Fibroblast of skin of right biceps (primary cell): ENCODE data around the gene MLLT3.
"Not testable (repeated sequence)": the region's sequence is repeated elsewhere in the genome, so short reads cannot be mapped to it uniquely, and the experiment has no call there.

ENCODE experiments used
- DNase-seq: peaks from one replicate; pipeline ENCODE4 v3.0.0-alpha.2; 2013

Gene MLLT3

GRCh38 chr9:20593537-20593936 is 28.8 kb downstream of the MLLT3 start:
- DNase-seq = peak; percentile 32

GRCh38 chr9:20593105-20593504 is 29.2 kb downstream of the MLLT3 start:
- no peak for DNase-seq

DNA sequence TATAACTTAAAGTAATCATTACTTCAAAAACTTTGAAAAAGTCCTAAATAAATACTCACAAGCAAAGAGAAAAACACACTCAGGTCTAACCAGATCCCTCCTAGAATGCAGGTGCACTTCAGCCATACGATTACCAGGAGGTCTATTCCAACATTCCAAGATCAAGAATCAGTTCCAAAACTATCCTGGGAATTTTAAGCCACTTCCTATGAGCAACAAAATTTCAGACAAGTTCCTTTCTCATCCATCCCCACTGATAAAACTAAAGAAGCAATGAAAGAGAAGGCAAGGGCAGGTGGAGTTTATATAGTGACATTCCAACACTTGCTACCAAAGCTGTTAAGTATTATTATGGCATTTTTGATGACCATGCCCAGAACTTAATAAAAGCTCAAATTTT is 29.6 kb downstream of the MLLT3 start:
- DNase-seq = peak; percentile 58

DNA sequence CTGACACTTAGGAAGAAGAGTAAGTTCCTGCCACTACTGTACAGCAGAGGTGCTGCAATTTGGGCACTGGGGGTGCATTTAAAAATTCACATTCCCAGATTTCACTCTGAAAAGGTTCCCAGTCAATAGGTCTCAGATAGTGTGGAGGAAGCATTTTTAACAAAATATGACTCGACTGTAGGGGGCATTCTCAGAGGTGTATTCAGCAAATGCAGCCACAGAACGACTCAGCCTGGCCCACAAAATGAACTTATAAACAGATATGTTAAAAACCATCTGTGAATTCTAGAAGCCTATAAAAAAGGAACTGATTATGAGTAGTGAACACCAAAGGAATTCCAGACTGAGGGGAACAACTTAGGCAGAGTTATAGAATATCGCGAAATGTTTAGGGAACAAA is 31.1 kb downstream of the MLLT3 start:
- peak; percentile 25 for DNase-seq

GRCh38 chr9:20584968-20585643 is 37.2 kb downstream of the MLLT3 start:
- no peak for DNase-seq

- DNase-seq = not testable (repeated sequence)
These were observed 39.2 kb downstream of the MLLT3 start for GRCh38 chr9:20583088-20583487.

DNA sequence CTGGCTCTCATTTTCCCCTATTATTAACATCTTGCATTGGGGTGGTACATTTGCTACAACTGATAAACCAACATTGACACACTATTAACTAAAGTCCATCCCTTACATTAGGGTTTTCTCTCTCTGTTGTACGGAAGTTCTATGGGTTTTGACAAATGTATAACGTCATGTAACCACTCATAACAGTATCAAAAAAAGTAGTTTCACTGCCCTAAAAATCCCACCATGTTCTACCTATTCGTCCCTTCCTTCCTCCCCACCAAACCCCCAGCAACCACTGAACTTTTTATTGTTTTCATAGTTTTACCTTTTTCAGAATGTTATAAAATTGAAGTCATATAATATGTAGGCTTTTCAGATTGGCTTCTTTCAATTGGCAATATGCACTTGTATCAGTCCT is 40.1 kb downstream of the MLLT3 start:
- no peak for DNase-seq

- no peak for DNase-seq
These were observed 41.6 kb downstream of the MLLT3 start for GRCh38 chr9:20580673-20581072.

GRCh38 chr9:20579524-20580314 is 42.6 kb downstream of the MLLT3 start:
- no peak for DNase-seq

DNA sequence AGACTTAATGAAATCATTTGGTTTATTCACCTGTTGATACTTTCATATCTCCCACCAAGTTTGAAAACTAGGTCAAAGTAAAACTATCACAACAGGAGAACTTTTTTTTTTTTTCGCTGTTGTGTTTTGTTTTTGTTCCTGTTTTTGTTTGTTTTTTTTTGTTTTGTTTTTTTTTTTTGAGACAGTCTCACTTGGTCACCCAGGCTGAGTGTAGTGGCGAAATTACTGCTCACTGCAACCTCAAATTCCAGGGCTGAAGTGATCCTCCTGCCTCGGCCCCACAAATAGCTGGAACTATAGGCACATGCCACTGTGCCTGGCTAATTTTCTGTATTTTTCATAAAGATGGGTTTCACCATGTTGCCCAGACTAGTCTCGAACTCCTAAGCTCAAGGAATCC is 49.3 kb downstream of the MLLT3 start:
- no peak for DNase-seq

DNA sequence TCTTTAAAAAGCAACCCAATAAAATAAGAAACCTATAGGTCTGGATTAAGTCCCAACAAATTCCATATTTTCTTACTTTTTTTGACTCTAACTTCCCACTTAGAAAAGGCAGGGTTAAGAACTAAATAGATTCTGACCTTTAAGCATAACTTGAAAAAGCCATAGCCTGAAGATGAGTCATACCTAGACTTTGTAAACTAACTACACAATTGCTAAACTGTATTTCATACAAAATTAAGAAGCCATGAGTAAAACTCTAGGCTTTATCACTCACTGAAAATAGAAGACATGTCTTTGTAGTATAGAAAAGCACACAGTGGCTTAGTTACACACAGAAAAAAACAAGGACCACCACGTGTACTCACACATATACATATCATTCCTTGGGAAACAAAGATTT is 51.5 kb downstream of the MLLT3 start:
- DNase-seq = peak; percentile 61

DNA sequence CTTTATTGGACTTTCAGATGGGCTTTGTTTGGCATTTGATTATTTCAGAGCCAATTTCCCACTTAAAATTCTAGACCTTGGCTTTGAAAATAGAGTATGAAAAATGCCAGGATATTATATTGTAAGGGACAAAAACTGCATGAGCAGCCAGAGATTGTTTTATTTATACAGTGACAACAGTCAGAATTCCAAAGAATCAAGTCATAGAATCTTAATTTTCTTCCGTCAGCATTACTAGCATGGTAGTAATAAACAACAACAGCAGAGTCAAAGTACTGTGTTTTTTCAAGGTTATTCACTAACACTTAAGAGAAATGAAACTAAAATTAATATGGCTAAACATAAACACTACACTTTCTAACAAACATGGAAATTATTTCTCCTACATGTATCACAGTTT is 52.2 kb downstream of the MLLT3 start:
- no peak for DNase-seq

DNA sequence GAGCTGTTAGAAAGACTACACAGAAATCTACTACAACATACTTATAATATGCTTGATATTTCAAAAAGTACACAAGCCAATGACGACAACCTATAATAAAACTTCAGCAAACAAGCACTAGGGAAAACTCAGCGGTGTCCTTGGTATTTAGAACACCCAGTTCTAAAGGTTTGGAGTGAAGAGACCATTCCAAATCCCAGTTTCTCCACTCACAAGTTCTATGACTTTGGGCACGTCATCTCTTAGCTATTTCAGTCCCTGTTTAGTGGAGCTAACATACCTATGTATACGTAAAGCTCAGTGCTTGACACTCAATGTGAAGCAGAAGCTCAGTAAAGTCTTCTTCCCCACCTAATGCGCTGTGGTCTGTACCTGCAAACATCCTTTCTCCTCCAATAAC is 52.8 kb downstream of the MLLT3 start:
- DNase-seq = no peak

GRCh38 chr9:20568400-20568799 is 53.9 kb downstream of the MLLT3 start:
- DNase-seq = no peak

- DNase-seq = no peak
These were observed 55.9 kb downstream of the MLLT3 start for GRCh38 chr9:20566401-20566800.

- DNase-seq = no peak
These were observed 57.6 kb downstream of the MLLT3 start for GRCh38 chr9:20564650-20565049.

DNA sequence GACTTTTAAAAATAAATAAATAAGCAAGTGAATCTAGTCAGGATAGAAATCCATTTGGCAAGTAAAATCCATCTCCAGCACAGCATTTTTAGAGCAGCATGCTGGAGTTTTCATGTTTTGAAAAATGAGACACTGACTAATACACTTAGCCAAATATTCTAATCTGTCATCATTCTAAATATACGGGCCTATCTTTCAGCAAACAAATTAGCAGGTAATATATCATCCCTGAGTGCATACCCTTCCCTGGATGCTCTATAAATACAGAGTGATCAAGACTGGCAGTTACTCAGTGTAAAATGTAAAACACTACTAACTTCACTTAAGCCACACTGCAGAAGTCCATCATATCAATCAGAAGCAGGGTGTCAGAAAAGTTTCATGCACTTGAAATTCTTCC is 58.4 kb downstream of the MLLT3 start:
- peak; percentile 58 for DNase-seq

DNA sequence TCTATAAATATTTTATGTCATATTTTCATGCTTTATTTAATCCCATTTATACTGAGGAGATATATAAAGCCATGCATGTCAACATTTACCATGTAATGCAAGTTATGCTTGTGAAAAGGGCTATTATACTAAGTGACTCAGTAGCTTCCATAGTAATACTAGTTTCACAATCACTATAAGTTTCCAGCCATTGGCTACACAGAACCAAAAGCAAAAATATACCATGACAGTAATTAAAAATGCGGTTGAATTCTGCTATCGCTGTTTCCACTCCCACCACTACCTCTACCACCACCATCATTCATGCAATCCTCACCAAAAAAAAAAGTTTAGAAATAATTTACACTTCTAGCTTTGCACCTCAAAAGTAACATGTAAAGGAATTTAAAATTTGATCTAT is 60.2 kb downstream of the MLLT3 start:
- peak; percentile 10 for DNase-seq

GRCh38 chr9:20561531-20561930 is 60.8 kb downstream of the MLLT3 start:
- DNase-seq = no peak

GRCh38 chr9:20559231-20559890 is 62.9 kb downstream of the MLLT3 start:
- DNase-seq = peak; percentile 28

DNA sequence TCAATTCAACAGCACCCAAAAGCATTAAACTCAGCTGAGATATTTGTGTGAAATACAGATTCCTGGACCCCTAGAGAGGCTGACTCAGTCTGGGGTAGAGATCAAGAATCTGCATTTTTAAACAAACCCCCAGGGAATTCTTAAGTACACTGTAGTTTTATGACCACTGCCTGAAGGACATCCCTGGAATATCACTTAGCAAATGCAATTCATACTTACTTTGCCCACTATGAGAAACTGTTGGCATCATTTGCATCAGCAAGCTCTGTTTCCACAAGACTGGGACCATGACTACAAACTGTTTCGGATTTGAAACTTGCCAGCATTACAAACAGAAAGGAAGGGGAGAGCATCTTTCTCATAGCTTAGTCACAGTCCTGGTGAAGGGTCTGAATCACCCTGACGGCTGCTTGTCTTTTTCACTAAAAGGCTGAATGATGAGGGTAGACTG is 63.7 kb downstream of the MLLT3 start:
- DNase-seq = peak; percentile 89

DNA sequence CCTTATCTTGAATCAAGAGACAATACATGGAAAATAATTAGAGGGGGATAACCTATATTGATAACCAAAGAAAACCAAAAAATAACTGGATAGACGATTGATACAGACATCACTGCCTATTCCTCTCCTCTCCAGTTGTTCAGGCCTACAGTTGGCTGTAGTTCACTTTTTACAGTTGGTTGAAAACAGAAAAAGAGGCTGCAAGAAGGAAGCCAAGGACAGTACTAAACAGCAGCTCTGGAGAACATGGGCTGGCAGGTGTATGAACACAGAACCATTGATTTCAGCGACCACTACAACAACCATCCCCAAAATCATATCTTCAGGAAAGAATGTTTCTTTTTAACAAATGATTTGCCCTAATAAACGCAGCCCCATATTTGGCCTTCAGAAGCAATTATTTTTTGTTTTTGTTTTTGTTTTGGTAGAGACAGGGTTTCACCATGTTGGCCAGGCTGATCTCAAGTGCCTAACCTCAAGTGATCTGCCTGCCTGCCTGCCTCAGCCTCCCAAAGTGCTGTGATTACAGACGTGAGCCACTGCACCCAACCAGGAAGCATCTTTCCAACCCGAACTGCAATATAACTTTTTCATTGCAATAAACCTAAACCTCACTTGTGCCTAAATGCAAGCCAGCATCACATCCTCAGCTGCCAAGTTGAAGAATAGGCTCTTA is 64.3 kb downstream of the MLLT3 start:
- DNase-seq = no peak

- DNase-seq = no peak
These were observed 65.0 kb downstream of the MLLT3 start for GRCh38 chr9:20557285-20557684.
